ENCODE data around the gene ZNF554. TPM values are rescaled to one million over a fixed set of nuclear protein-coding genes. Genes with fewer than 3 reads are reported as not detected.
"Not testable (repeated sequence)": the region's sequence is repeated elsewhere in the genome, so short reads cannot be mapped to it uniquely, and the experiment has no call there.

ZNF554 gene
- polyA plus RNA-seq, 1 of the 3 experiments (the other 2 are of a cell fraction): 1.7 TPM

DNA sequence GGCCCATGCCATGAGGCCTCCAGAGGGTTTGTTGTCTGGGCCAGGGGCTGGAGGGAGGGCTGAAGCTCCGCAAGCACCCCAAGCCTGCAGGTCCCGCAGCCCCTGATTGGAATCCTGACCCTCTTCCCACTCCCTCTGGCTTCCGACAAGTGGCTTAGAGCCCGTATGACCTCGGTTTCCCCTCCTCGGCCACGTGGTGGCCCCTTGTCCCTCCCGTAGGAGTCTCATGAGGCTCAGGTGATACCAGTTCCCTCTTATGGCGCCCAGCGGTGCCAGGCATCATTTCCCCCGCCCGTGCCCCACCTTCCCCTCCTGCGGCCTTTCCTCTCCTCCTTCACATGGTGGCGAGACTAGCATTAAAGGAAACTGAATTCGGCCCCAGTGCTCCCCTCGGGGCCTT is 28.2 kb upstream of the ZNF554 start:
- H3K4me1 ChIP-seq (ENCODE audit: control insufficient read depth in 1 of 2, insufficient read depth in 2 of 2, low read depth in 1 of 2, low read length in 1 of 2): peaks cover 0 to under 1% of the 10 kb centered on the region in 2 experiments; a peak in 1 of 4 replicates
- no peaks in the 10 kb centered on the region for H3K9me2 ChIP-seq
- no peaks in the 10 kb centered on the region for H3K9me3 ChIP-seq
- WGBS (ENCODE audit: low lambda C conversion rate): 97% methylated on average over 11 of the region's 16 CpGs
- H3F3A ChIP-seq (replicated peaks; ENCODE audit: insufficient read depth): no peaks in the 10 kb centered on the region
- H3K36me3 ChIP-seq (replicated peaks in 1 of 2; ENCODE audit: control insufficient read depth in 1 of 2, insufficient read depth in 2 of 2, low read length in 1 of 2): peaks cover 11 to 27% of the 10 kb centered on the region in 2 experiments
- H2AFZ ChIP-seq (ENCODE audit: low read depth): no peak overlapping the region
- no peaks in the 10 kb centered on the region; the same call in 1 of the 2 replicates for H4K20me1 ChIP-seq (ENCODE audit: insufficient read depth)
- H3K4me2 ChIP-seq: no peak overlapping the region
- TF ChIP-seq CHD2 (IDR thresholded peaks at IDR 0.05; ENCODE audit: low read length, partially characterized antibody): no peak
- TF ChIP-seq TEAD4 (IDR thresholded peaks at IDR 0.05; ENCODE audit: borderline replicate concordance, insufficient read depth): no peak
- TF ChIP-seq YY1 (IDR thresholded peaks at IDR 0.05; ENCODE audit: low read depth): no peak
- no peak for TF ChIP-seq RXRA (IDR thresholded peaks at IDR 0.05; ENCODE audit: borderline replicate concordance, low read depth)
- no peak for TF ChIP-seq RAD21 (IDR thresholded peaks at IDR 0.05; ENCODE audit: low read length)
- no peak for TF ChIP-seq SMC3 (IDR thresholded peaks at IDR 0.05; ENCODE audit: low read depth, low read length)
- TF ChIP-seq EZH2phosphoT487 (IDR thresholded peaks at IDR 0.05; ENCODE audit: borderline replicate concordance, low read depth): no peak
- no peak for TF ChIP-seq USF1 (IDR thresholded peaks at IDR 0.05; ENCODE audit: borderline replicate concordance, low read depth)
- TF ChIP-seq NFIC (IDR thresholded peaks at IDR 0.05; ENCODE audit: borderline replicate concordance): no peak
- TF ChIP-seq GATA2 (CRISPR knock-in tag; IDR thresholded peaks at IDR 0.05): no peak
- TF ChIP-seq FOXM1 (IDR thresholded peaks at IDR 0.05; ENCODE audit: low read depth): no peak
- TF ChIP-seq RFX5 (IDR thresholded peaks at IDR 0.05; ENCODE audit: low read length): no peak
- no peak overlapping the region for H3K27ac ChIP-seq (ENCODE audit: low read depth in 2 of 2, low read length in 1 of 2)
- H3K4me3 ChIP-seq (ENCODE audit: low read depth in 2 of 2, low read length in 1 of 2): no peak overlapping the region
- H3K9ac ChIP-seq: no peak overlapping the region
- DNase-seq: no peak
- H3K27me3 ChIP-seq (ENCODE audit: insufficient read depth): no peaks in the 10 kb centered on the region
- ChIA-PET CTCF (no interaction called here), POLR2A (no interaction called here)
- peaks cover 38% of the 10 kb centered on the region for H3K79me2 ChIP-seq (ENCODE audit: insufficient read depth)

DNA sequence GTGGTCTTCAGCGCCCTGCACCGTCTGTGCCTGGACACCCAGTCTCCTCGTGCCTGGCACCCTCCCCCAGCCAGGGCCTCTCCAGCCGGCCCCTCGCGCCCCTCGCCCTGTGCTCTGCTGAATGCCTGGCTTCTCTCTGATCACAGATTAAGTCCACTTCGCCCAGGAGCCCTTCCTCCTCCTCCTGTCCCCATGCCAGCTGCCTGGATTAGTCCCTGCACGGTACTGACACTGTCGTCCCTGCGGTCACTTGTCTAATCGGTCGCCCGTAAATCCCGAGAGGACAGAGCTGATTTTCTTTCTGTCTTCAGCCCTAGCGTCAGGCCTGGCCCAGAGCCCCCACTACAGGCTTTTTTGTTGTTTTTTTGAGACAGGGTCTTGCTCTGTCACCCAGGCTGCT is 27.8 kb upstream of the ZNF554 start:
- Histone ChIP-seq H4K20me1 (ENCODE audit: insufficient read depth) (no peaks in the 10 kb centered on the region; the same call in 1 of the 2 replicates), H2AFZ (ENCODE audit: low read depth) (no peak overlapping the region), H3K9me2 (no peaks in the 10 kb centered on the region), H3K4me3 (ENCODE audit: low read depth in 2 of 2, low read length in 1 of 2) (no peak overlapping the region), H3K9ac (no peak overlapping the region), H3K36me3 (replicated peaks in 1 of 2; ENCODE audit: control insufficient read depth in 1 of 2, insufficient read depth in 2 of 2, low read length in 1 of 2) (peaks cover 11 to 31% of the 10 kb centered on the region in 2 experiments), H3K27me3 (ENCODE audit: insufficient read depth) (no peaks in the 10 kb centered on the region), H3K79me2 (ENCODE audit: insufficient read depth) (peaks cover 35% of the 10 kb centered on the region), H3F3A (replicated peaks; ENCODE audit: insufficient read depth) (no peaks in the 10 kb centered on the region), H3K9me3 (no peaks in the 10 kb centered on the region), H3K4me1 (ENCODE audit: control insufficient read depth in 1 of 2, insufficient read depth in 2 of 2, low read depth in 1 of 2, low read length in 1 of 2) (no peaks in the 10 kb centered on the region; a peak in 1 of 4 replicates), H3K27ac (ENCODE audit: low read depth in 2 of 2, low read length in 1 of 2) (no peak overlapping the region), H3K4me2 (no peak overlapping the region)
- ChIA-PET CTCF (no interaction called here), POLR2A (no interaction called here)
- 89% methylated on average over 16 of the region's 16 CpGs for WGBS (ENCODE audit: low lambda C conversion rate)
- DNase-seq: no peak
- TF ChIP-seq, protein P1, sequence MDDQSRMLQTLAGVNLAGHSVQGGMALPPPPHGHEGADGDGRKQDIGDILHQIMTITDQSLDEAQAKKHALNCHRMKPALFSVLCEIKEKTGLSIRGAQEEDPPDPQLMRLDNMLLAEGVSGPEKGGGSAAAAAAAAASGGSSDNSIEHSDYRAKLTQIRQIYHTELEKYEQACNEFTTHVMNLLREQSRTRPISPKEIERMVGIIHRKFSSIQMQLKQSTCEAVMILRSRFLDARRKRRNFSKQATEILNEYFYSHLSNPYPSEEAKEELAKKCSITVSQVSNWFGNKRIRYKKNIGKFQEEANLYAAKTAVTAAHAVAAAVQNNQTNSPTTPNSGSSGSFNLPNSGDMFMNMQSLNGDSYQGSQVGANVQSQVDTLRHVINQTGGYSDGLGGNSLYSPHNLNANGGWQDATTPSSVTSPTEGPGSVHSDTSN (IDR thresholded peaks at IDR 0.05): no peak

DNA sequence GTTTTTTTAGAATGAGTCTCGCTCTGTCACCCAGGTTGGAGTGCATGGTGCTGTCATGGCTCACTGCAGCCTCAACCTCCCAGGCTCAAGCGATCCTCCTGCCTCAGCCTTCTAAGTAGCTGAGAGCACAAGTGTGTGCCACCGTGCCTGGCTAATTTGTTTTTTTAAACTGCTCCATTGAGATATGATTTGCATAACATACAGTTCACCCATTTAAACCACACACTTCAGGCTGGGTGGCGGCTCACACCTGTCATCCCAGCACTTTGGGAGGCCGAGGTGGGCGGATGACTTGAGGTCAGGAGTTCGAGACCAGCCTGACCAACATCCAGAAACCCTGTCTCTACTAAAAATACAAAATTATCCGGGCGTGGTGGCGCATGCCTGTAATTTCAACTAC is 27.0 kb upstream of the ZNF554 start:
- H3K9me3 ChIP-seq; H2AFZ ChIP-seq (ENCODE audit: low read depth); H3K4me2 ChIP-seq; H3K9me2 ChIP-seq; DNase-seq; H3K9ac ChIP-seq; H3K4me3 ChIP-seq (ENCODE audit: low read depth in 2 of 2, low read length in 1 of 2); POLR2A ChIA-PET; H3K27ac ChIP-seq (ENCODE audit: low read depth in 2 of 2, low read length in 1 of 2); H3F3A ChIP-seq (replicated peaks; ENCODE audit: insufficient read depth); H3K4me1 ChIP-seq (ENCODE audit: control insufficient read depth in 1 of 2, insufficient read depth in 2 of 2, low read depth in 1 of 2, low read length in 1 of 2); H4K20me1 ChIP-seq (ENCODE audit: insufficient read depth); H3K27me3 ChIP-seq (ENCODE audit: insufficient read depth): not testable (repeated sequence)
- CTCF ChIA-PET: interaction anchor here (0.5 to 1.5 kb wide), 2 partner anchors 12 to 43 kb away, joined by 3 read pairs; no protein-coding TSS in a partner anchor
- 97% methylated on average over 10 of the region's 10 CpGs for WGBS (ENCODE audit: low lambda C conversion rate)
- peaks cover 11 to 38% of the 10 kb centered on the region in 2 experiments for H3K36me3 ChIP-seq (replicated peaks in 1 of 2; ENCODE audit: control insufficient read depth in 1 of 2, insufficient read depth in 2 of 2, low read length in 1 of 2)
- H3K79me2 ChIP-seq (ENCODE audit: insufficient read depth): peaks cover 27% of the 10 kb centered on the region
